Islet of Langerhans (tissue), 1 donor: ENCODE results near the gene CENPA.
"Not testable (repeated sequence)": the region's sequence is repeated elsewhere in the genome, so short reads cannot be mapped to it uniquely, and the experiment has no call there.

Experiments
- FAIRE-seq: peaks from one replicate; lab custom pipeline; 2011; peaks lifted over from hg19 to GRCh38; lab: Jason Lieb, UNC

Gene CENPA

DNA sequence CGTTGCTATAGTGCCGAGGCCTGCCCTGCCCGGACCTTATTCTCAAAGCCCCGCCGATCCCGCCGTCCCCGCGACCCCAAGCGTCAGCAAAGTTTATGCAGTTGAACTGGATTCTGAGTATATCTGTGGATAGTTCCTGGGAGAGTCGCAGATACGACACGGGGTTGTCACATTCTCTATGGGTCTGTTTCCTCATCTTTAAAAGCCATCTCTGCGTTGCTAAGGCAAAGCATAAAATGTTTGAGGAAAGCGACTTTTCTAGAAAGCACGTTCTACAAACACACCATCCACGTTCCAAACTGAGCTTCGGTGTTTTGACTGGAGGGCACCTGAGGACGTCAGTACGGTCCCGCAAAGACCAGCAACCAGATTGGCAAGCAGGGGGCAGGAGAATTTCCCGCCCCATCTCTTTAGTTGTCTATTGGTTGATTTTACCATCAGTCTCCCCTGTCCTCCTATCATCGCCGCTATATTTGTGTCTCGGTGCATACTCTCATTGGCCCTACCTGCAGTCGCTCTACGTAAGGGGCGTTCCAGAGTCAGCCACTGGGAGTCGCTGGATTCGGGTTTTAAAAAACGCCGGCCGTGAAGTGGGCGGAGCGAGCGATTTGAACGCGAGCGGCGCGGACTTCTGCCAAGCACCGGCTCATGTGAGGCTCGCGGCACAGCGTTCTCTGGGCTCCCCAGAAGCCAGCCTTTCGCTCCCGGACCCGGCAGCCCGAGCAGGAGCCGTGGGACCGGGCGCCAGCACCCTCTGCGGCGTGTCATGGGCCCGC lies at the start of gene CENPA:
CENPA (plus strand) TSS at position 626 of the 776 bp plus-strand sequence; CDS start at position 767, 141 bp downstream.
- FAIRE-seq, result peak; percentile 76

DNA sequence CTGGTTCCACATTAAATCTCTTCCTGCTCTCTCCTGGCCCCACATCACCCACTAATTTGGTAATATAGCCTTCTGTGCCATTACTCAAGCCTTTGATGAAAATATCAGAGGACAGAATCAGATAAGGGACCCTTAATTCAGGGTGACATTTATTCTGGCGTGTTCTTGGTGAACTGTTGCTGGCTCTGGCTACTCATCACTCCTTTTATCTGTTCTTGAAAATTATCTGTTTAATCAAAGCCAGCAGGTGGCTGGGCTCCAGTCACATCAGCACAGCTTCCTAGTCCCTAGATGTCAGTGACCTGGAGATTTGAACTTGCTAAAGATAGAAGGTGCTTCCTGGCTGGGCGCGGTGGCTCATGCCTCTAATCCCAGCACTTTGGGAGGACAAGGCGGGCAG lies 48.6 kb upstream of the CENPA start:
- FAIRE-seq, result no peak

DNA sequence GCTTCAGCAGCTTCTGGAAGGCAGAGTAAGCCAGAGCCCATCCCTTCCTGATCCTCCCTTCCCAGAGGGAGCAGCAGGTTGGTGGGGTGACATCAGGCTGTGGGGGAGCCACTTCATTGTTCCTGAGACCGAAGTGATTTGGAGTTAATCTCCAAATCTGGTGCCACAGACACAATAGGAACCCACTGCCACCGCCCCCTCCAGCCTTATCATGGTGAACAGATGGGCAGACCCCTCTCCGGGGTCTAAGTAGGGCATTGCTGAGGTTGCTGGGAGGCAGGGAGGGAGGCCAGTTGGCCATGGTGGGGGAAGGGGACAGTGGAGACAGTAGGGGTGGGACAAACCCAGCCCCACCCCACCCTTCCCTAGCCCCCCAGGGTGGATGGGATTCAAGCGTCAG lies 47.4 kb upstream of the CENPA start:
- no peak for FAIRE-seq

DNA sequence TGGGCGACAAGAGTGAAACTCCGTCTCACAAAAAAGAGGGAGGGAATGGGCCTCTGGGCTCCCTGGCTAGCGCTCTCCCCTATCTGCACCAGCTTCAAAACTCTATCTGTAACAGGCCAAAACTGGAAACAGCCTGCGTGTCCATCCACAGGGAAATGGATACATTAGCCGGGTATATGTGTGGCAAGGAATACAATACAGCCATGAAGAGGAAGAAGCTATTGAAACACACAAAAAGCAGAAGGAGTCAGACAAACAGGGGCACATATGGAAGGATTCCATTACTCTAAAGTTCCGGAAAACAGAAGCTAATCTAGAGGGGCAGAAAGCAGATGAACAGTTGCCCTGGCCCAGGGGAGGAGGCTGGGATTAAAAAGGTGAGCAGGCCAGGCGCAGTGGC lies 46.3 kb upstream of the CENPA start:
- FAIRE-seq, result no peak

DNA sequence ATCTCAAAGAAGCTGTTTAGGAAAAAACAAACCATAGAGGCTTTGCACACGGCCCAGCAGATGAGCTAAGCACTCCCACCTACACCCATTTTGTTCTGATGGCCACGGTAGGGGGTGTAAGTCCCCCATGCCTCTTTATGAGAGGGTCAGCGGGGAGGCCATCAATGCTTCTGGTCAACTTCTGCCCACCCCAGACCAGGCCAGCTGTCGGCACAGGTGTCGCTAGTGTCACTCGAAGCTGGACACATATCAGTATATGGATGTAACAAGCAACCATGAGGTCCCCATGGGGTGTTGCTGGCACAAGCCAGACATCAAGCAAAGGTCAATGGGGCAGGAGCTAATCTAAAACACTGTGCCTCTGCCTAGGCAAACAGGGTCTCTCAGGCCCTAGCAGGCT lies 45.5 kb upstream of the CENPA start:
- FAIRE-seq, result no peak

DNA sequence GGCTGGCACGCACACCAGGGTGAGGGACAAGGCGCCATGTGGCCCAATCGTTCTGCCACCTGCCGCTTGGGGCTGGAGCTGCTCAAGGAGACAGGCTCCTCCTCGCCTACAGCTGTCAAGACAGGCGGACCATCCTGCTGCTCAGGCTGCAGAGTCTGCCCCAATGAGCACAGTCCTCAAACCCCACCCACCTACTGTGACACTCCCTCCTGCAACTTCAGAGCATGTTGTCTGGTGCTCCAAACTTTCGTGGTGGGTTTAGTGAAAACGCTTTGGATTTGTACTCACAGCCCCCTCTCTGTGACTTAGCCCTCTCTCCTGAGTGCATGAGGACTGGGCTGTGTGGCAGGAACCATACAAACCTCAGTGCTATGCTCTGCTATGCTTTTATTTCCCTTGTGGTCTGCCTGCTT lies 45.0 kb upstream of the CENPA start:
- no peak for FAIRE-seq

DNA sequence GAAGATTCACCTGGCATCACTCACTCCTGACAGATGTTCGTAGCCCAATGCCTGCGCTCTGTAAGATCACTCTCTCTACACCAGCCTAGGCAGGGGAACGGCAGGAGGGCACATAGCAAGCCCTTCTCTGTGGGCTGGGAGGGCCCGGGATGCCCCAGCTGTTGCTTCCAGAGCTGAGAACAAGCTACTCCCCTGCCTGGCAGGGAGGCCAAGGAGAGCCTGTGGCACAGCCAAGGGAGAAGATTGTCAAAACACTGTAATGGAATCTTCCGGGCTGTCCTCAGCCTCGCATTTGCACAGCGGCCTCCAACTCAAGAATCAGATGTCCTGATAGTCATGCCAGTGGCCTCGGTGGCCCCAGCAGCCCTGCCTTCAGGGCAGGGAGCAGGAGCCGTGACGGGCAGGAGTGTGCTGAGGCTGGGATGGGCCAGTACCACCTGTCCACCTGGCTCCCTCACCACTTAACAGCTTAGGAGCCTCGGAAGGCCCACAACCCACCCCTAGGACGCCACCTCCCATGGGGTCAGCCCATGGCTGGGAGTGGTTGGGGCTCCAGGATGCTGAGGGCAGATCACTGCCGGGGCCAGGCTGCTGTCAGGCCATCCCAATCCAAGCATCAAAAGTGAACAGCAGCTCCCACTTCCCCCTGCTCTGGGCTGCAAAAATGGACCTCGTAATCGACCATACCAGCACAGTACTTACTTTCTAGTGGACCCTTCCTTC lies 43.6 kb upstream of the CENPA start:
- no peak for FAIRE-seq

DNA sequence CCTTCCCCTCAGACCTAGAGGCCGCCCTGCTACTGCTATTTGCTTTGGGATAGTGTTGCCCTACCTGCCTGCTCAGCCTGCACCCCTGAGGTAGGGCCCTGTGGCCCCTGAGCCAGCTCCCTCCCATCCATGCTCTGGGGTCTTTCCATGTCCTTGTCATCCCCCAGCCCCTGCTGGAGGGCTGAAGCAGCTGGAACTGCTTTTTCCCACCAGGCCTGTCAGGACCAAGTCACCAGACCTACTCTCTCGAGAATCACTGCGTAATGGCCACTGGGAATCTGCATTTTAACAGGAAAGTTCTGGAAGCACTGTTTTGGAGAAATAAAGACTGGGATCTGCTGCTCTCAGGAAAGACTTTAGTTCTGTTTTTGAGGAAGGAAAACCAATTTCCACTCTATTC lies 42.0 kb upstream of the CENPA start:
- FAIRE-seq, result no peak

DNA sequence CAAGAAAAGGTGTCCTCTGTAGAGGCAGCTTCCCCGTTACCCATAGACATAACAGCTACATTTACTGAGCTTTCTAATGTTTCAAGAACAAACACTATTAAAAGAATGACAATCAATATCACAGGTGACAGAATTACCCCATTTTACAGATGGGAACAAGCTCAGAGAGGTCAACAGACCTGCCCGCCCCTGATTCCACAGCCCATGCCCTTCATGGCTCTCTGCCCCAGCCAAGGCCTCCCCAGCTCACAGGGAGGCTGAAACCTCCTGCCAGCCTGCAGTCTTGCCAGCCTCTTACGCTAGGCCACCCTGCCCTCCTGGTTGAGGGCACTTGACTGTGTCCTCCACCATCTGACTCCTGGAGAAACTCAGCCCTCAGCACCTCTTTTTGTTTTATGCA lies 40.9 kb upstream of the CENPA start:
- FAIRE-seq, result no peak

DNA sequence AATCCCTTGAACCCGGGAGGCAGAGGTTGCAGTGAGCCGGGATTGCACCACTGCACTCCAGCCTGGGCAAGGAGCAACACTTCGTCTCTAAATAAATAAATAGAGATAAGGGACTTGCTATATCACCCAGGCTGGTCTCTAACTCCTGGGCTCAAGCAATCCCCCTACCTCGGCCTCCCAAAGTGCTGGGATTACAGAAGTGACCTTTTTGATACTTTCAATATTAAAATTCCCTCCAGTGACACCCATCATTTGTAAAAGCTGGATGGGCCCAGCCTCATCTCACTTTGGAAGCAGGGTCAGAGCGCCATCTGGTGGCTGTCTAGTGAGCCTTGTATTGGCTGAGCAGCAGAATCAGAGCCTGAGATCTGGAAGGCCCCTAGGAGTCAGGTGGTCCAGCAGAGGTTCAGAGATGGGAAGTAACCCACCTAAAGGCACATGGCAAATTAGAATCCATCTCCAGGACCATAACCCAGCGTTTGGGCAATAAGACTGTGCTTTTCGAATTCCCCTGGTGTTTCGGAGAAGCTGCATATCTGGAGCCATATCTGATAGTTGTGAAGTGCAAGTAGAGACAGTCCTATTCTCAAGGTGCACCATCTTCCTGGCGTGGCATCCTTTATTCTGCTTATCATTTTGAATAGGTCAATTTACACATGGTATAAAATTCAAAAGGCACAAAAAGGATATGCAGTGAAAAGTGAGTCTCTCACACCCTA lies 40.1 kb upstream of the CENPA start:
- peak; percentile 62 for FAIRE-seq

DNA sequence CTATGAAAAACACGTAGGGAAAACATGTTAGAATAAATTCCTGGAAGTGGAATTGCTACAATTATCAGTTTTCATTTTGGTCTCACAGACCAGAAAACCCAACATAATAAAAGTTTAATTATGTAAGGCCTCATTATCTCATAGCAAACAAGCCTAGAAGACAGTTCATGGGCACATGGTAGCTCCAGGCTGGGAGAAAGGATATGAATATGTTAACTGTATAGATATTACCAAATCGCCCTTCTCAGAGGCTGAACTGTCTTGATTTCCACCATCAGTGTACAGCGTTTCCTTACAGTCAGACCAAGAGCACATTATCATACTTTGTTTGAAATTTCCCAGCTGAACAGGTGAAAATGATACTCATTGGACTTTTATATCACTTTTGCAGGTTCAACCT lies 38.9 kb upstream of the CENPA start:
- no peak for FAIRE-seq

DNA sequence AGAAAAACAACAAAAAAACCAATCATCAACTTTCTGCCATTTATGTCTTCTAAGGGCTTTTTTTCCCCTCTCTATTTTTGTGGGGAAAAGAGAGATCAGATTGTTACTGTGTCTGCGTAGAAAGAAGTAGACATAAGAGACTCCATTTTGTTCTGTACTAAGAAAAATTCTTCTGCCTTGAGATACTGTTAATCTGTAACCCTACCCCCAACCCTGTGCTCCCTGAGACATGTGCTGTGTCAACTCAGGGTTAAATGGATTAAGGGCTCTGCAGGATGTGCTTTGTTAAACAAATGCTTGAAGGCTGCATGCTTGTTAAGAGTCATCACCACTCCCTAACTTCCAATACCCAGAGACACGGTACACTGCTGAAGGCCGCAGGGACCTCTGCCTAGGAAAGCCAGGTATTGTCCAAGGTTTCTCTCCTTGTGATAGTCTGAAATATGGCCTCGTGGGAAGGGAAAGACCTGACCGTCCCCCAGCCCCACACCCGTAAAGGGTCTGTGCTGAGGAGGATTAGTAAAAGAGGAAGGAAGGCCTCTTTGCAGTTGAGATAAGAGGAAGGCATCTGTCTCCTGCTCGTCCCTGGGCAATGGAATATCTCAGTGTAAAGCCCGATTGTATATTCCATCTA lies 36.0 kb upstream of the CENPA start:
- not testable (repeated sequence) for FAIRE-seq

DNA sequence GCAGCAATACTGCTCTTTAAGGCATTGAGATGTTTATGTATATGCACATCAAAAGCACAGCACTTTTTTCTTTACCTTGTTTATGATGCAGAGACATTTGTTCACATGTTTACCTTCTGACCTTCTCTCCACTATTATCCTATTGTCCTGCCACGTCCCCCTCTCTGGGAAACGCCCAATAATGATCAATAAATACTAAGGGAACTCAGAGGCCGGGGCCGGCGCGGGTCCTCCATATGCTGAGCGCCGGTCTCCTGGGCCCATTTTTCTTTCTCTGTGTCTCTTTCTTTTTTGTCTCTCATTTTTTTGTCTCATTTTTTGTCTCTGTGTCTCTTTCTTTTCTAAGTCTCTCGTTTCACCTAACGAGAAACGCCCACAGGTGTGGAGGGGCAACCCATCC lies 35.4 kb upstream of the CENPA start:
- not testable (repeated sequence) for FAIRE-seq

DNA sequence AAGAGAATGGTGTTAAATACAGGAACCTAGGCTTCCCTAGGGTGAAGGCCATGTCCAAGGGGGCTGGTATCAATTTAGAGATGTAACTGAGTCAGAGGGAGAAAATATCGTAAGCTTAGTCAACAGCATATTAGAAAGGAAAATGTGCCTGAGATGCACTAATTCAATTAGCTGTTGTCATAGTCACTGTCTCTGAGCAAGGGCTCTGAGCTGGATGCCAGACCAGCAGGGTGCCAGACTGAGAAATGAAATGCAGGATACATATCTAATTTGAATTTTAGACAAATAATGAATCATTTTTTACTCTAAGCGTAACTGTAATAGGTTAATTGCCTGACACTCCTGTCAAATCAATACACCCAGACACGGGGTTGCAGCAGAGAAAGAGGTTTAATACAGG lies 33.2 kb upstream of the CENPA start:
- peak; percentile 89 for FAIRE-seq

DNA sequence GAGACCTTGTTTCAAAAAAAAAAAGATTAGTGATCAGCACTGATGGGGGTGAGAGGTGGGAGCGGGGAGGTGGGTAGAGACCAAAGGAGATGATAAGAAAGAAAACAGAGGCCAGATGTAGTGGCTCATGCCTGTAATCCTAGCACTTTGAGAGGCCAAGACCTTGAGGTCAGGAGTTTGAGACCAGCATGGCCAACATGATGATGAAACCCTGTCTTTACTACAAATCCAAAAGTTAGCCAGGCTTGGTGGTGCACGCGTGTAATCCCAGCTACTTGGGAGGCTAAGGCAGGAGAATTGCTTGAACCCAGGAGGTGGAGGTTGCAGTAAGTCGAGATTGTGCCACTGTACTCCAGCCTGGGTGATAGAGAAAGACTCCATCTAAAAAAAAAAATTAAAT lies 31.3 kb upstream of the CENPA start:
- no peak for FAIRE-seq

DNA sequence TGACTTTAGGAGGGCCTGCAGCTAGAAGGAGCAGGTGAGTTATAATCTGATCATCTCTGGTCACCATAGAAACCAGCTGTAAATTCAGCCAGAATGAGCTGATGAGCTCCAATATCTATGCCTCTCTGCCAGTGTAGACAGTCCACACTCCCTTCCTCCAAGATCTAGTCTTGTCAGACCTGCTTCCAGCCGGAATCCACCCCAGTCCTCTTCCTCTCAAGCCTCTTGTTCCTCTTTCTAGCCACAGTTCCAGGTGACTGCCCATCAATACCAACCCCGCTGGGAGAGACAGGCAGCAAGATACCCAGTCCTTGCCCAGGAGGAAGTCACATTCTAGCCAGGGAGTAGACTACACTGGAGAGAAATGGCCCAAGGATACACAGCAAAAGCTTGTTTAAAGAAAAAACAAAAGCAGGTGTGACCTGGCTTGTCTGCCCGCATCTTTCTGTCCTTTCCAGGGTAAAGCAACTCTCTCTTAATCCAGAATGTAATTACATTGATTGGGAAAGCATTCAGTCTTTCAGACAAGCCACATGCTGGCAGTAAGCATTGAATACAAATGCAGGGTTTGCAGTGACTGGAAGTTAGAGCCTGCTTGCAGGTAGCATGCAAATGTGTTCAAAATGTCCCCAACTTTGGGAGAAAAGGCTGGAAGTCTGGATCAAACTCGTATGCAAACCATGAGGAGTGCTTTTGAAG lies 30.7 kb upstream of the CENPA start:
- FAIRE-seq, result no peak

DNA sequence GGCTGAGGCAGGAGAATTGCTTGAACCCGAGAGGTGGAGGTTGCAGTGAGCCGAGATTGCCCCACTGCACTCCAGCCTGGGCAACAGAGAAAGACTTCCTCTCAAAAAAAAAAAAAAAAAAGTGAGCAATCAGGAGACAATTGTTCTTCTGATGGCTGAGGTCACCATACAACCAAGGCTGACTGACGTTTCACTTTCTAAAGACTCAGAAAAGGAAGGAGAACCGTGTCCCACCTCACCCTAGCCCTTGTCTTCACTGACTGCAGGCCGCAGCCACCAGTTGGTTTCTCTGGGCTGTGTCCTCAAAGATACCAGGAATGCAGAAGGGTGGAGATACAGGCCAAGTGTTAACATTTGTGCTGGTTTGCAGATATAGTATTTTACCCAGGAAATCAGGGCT lies 29.5 kb upstream of the CENPA start:
- FAIRE-seq, result no peak

DNA sequence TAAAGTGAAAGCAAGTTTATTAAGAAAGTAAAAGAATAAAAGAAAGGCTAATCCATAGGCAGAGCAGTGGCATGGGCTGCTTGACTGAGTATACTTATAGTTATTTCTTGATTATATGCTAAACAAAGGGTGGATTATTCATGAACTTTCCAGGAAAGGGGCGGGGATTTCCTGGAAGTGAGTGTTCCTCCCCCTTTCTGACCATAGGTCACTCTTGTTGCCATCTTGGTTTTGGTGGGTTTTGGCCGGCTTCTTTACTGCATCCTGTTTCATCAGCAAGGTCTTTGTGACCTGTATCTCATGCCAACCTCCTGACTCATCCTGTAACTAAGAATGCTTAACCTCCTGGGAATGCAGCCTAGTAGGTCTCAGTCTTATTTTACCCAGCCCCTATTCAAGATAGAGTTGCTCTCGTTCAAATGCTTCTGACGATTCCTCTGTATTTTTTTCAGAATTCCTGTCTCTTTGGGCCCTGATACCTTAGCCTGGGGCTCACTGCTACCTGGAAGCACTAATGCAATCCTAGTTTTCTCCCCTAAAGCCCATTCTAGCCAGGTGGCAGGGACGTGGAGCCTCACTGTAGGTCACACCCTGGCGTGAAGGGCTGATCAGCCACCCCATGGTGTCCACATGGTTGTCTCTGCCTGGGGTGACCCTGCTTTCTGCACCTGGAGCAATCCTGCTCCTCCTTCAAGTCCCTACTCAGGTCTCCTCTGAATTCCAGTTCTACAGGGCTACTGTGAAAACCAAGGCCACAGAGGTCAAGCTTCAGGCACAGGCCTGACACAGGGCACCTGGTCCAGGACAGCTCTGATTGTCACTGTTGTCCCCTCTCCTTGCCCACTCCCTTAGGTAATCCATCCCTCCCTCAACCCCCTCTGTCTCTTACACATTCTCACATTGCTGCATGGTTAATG lies 27.7 kb upstream of the CENPA start:
- FAIRE-seq, result no peak

DNA sequence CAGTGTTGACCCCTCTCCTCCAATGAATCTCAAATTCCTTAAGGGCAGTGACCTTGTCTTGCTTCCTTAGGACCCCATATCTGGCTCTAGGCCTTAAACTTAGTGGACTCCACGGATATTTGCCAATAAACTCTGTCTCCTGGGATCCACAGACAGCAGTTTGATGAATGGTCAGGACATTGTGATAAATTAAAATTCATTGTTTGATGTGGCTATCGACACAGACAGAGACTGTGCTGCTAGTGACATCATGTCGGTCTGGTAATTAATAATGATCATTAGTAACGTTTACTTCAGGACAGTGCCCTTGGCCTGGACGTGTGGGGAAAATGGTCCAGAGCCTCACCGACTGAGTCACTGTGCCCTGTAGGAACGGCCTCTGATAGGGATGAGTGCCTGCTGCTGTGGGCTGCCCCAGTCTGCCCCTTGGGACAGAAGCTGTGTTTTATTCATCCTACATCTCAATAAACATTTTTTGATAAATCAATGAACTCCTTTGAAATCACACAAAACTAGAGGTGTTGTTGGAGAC lies 27.0 kb upstream of the CENPA start:
- no peak for FAIRE-seq

DNA sequence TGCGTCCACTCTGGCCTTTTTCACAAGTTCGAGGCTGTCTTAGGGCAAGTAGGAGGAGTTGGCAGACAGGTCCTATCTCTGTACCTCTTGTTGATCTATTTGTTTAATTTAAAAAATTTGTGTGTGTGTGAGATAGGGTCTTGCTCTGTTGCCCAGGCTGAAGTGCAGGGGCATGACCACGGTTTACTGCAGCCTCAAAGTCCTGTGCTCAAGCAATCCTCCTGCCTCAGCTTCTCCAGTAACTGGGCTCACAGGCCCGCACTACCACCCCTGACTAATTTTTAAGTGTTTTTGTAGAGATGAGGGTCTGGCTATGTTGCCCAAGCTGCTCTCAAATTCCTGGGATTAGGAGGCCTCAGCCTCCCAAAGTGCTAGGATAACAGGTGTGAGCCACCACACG lies 26.0 kb upstream of the CENPA start:
- no peak for FAIRE-seq

DNA sequence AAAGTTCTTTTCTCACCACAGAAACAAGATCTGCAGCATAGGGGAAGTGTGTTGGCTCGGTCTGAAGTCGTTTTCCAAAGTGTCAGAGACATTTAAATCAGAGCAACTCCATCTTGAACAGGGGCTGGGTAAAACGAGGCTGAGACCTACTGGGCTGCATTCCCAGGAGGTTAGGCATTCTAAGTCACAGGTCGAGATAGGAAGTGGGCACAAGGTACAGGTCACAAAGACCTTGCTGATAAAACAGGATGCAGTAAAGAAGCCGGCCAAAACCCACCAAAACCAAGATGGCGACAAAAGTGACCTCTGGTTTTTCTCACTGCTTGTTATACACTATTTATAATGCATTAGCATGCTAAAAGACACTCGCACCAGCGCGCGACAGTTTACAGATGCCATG lies 24.9 kb upstream of the CENPA start:
- FAIRE-seq, result not testable (repeated sequence)
